ENCODE measurements around the gene CDC42BPA.
"Not testable (repeated sequence)": the region's sequence is repeated elsewhere in the genome, so short reads cannot be mapped to it uniquely, and the experiment has no call there.

Gene CDC42BPA

DNA sequence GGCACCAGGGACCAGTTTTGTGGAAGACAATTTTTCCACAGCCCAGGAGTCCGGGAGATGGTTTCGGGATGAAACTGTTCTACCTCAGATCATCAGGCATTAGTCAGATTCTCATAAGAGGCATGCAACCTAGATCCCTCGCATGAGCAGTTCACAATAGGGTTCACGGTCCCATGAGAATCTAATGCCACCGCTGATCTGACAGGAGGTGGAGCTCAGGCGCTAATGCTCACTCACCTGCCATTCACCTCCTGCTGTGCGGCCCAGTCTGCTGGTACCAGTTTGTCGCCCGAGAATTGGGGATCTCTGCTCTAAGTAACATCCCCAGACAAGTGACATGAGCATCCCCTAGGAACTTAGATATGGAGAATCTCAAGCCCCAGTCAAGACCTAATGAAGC, 197.5 kb downstream of the CDC42BPA start:
- H3K4me1 ChIP-seq (ENCODE audit: control insufficient read depth in 1 of 2, insufficient read depth in 2 of 2, low read length in 2 of 2) = no peaks in the 10 kb centered on the region
- DNase-seq = no peak
- no peaks in the 10 kb centered on the region for H3K9me3 ChIP-seq (ENCODE audit: insufficient read depth, low read depth, low read length)
- H4K91ac ChIP-seq (ENCODE audit: low read depth, low read length) = no peak overlapping the region
- no peaks in the 10 kb centered on the region for H3K27me3 ChIP-seq (ENCODE audit: insufficient read depth, low read length)
- no peak overlapping the region for H3K14ac ChIP-seq (ENCODE audit: low read length)
- H3K18ac ChIP-seq (ENCODE audit: low read length) = no peak overlapping the region
- H3K36me3 ChIP-seq (ENCODE audit: control insufficient read depth in 1 of 2, insufficient read depth in 2 of 2, low read length in 2 of 2) = peaks cover 0 to under 1% of the 10 kb centered on the region in 2 experiments
- no peak overlapping the region for H3K9ac ChIP-seq (ENCODE audit: low read length)
- no peak overlapping the region for H3K27ac ChIP-seq (ENCODE audit: low read depth, low read length)
- no peak overlapping the region for H2AK5ac ChIP-seq (ENCODE audit: low read length)
- no peak overlapping the region for H2BK12ac ChIP-seq (ENCODE audit: low read length)
- no peak overlapping the region for H3K4ac ChIP-seq (ENCODE audit: low read depth, low read length)
- H2BK120ac ChIP-seq (ENCODE audit: insufficient read depth, low read length, poor library complexity) = no peak overlapping the region
- H2AFZ ChIP-seq (ENCODE audit: insufficient read depth, low read length, poor library complexity) = no peak overlapping the region
- H2BK5ac ChIP-seq (ENCODE audit: low read depth, low read length, poor library complexity) = no peak overlapping the region
- H3K79me2 ChIP-seq (ENCODE audit: control insufficient read depth, insufficient read depth, low read length, poor library complexity) = no peaks in the 10 kb centered on the region
- H3K79me1 ChIP-seq (ENCODE audit: low read length) = no peaks in the 10 kb centered on the region
- H3K23ac ChIP-seq (ENCODE audit: low read length) = no peak overlapping the region
- H4K8ac ChIP-seq (ENCODE audit: low read depth, low read length) = no peak overlapping the region
- no peak overlapping the region for H4K12ac ChIP-seq (ENCODE audit: low read depth, low read length)
- no CpG with 5 or more reads among the region's 9 CpGs for WGBS (ENCODE audit: extremely low coverage, insufficient coverage, insufficient read length)
- no peak overlapping the region for H3K4me2 ChIP-seq (ENCODE audit: low read length)
- no peak overlapping the region for H3K4me3 ChIP-seq (ENCODE audit: low read depth, low read length)

DNA sequence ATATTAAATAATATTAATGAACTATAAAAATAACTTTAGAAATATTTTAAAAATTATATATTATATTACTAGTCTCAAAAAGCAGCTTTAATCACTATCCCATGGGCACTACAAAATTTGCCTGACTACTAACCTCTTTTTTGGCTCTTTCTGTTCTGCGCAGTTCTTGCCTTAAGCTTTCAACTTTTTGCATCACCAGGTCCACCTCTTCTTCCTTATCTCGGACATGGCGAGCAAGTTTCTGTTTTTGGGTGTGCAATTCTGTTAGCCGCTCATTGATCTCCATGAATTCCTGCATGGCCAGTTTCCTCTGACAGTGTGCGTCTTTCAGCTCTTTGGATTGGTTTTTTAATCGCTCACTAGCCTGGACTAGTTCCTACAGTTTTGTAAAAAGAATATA, 205.8 kb downstream of the CDC42BPA start:
- no peaks in the 10 kb centered on the region for H3K79me2 ChIP-seq (ENCODE audit: control insufficient read depth, insufficient read depth, low read length, poor library complexity)
- H4K91ac ChIP-seq (ENCODE audit: low read depth, low read length) = no peak overlapping the region
- H2AFZ ChIP-seq (ENCODE audit: insufficient read depth, low read length, poor library complexity) = no peak overlapping the region
- no peak overlapping the region for H2BK5ac ChIP-seq (ENCODE audit: low read depth, low read length, poor library complexity)
- H3K9ac ChIP-seq (ENCODE audit: low read length) = no peak overlapping the region
- H3K18ac ChIP-seq (ENCODE audit: low read length) = no peak overlapping the region
- no peak overlapping the region for H4K8ac ChIP-seq (ENCODE audit: low read depth, low read length)
- no peak for DNase-seq
- H3K14ac ChIP-seq (ENCODE audit: low read length) = no peak overlapping the region
- H3K4me1 ChIP-seq (ENCODE audit: control insufficient read depth in 1 of 2, insufficient read depth in 2 of 2, low read length in 2 of 2) = no peaks in the 10 kb centered on the region
- H2AK5ac ChIP-seq (ENCODE audit: low read length) = no peak overlapping the region
- no CpG with 5 or more reads among the region's 6 CpGs for WGBS (ENCODE audit: extremely low coverage, insufficient coverage, insufficient read length)
- H3K27ac ChIP-seq (ENCODE audit: low read depth, low read length) = no peak overlapping the region
- no peaks in the 10 kb centered on the region for H3K79me1 ChIP-seq (ENCODE audit: low read length)
- H3K4ac ChIP-seq (ENCODE audit: low read depth, low read length) = no peak overlapping the region
- no peaks in the 10 kb centered on the region for H3K36me3 ChIP-seq (ENCODE audit: control insufficient read depth in 1 of 2, insufficient read depth in 2 of 2, low read length in 2 of 2)
- no peak overlapping the region for H4K12ac ChIP-seq (ENCODE audit: low read depth, low read length)
- no peak overlapping the region for H2BK120ac ChIP-seq (ENCODE audit: insufficient read depth, low read length, poor library complexity)
- H3K9me3 ChIP-seq (ENCODE audit: insufficient read depth, low read depth, low read length) = no peaks in the 10 kb centered on the region
- no peaks in the 10 kb centered on the region for H3K27me3 ChIP-seq (ENCODE audit: insufficient read depth, low read length)
- H3K4me2 ChIP-seq (ENCODE audit: low read length) = no peak overlapping the region
- H2BK12ac ChIP-seq (ENCODE audit: low read length) = no peak overlapping the region
- H3K4me3 ChIP-seq (ENCODE audit: low read depth, low read length) = no peak overlapping the region
- H3K23ac ChIP-seq (ENCODE audit: low read length) = no peak overlapping the region

- no peaks in the 10 kb centered on the region for H3K9me3 ChIP-seq (ENCODE audit: insufficient read depth, low read depth, low read length)
- H3K9ac ChIP-seq (ENCODE audit: low read length) = no peak overlapping the region
- no peak overlapping the region for H3K4ac ChIP-seq (ENCODE audit: low read depth, low read length)
- H3K4me1 ChIP-seq (ENCODE audit: control insufficient read depth in 1 of 2, insufficient read depth in 2 of 2, low read length in 2 of 2) = no peaks in the 10 kb centered on the region
- no peaks in the 10 kb centered on the region for H3K79me1 ChIP-seq (ENCODE audit: low read length)
- H4K12ac ChIP-seq (ENCODE audit: low read depth, low read length) = no peak overlapping the region
- no CpG with 5 or more reads among the region's 2 CpGs for WGBS (ENCODE audit: extremely low coverage, insufficient coverage, insufficient read length)
- no peak overlapping the region for H3K4me3 ChIP-seq (ENCODE audit: low read depth, low read length)
- H3K18ac ChIP-seq (ENCODE audit: low read length) = no peak overlapping the region
- no peaks in the 10 kb centered on the region for H3K79me2 ChIP-seq (ENCODE audit: control insufficient read depth, insufficient read depth, low read length, poor library complexity)
- H3K4me2 ChIP-seq (ENCODE audit: low read length) = no peak overlapping the region
- DNase-seq = no peak
- H3K14ac ChIP-seq (ENCODE audit: low read length) = no peak overlapping the region
- H2AK5ac ChIP-seq (ENCODE audit: low read length) = no peak overlapping the region
- H4K91ac ChIP-seq (ENCODE audit: low read depth, low read length) = no peak overlapping the region
- H3K27ac ChIP-seq (ENCODE audit: low read depth, low read length) = no peak overlapping the region
- no peaks in the 10 kb centered on the region for H3K36me3 ChIP-seq (ENCODE audit: control insufficient read depth in 1 of 2, insufficient read depth in 2 of 2, low read length in 2 of 2)
- H3K27me3 ChIP-seq (ENCODE audit: insufficient read depth, low read length) = no peaks in the 10 kb centered on the region
- H2BK5ac ChIP-seq (ENCODE audit: low read depth, low read length, poor library complexity) = no peak overlapping the region
- H4K8ac ChIP-seq (ENCODE audit: low read depth, low read length) = no peak overlapping the region
- H2AFZ ChIP-seq (ENCODE audit: insufficient read depth, low read length, poor library complexity) = no peak overlapping the region
- H2BK12ac ChIP-seq (ENCODE audit: low read length) = no peak overlapping the region
- no peak overlapping the region for H3K23ac ChIP-seq (ENCODE audit: low read length)
- H2BK120ac ChIP-seq (ENCODE audit: insufficient read depth, low read length, poor library complexity) = no peak overlapping the region
Measured at GRCh38 chr1:227111782-227112181, 206.5 kb downstream of the CDC42BPA start.

DNA sequence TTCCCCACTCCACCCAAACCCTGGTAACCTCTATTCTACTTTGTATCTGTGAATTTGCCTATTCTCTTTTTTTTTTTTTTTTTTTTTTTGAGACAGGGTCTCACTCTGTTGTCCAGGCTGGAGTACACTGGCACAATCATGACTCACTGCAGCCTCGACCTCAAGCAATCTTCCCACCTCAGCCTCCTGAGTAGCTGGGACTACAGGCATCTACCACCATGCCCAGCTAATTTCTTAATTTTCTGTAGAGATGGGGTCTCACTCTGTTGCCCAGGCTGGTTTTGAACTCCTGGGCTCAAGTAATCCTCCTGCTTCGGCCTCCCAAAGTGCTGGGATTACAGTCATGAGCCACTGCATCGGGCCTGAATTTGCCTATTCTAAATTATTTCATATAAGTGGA, 213.0 kb downstream of the CDC42BPA start:
- not testable (repeated sequence) for H3K4me3 ChIP-seq (ENCODE audit: low read depth, low read length); H3K27ac ChIP-seq (ENCODE audit: low read depth, low read length); DNase-seq; H3K23ac ChIP-seq (ENCODE audit: low read length); H3K14ac ChIP-seq (ENCODE audit: low read length); H2BK12ac ChIP-seq (ENCODE audit: low read length); H3K9me3 ChIP-seq (ENCODE audit: insufficient read depth, low read depth, low read length); H3K79me2 ChIP-seq (ENCODE audit: control insufficient read depth, insufficient read depth, low read length, poor library complexity); H2BK5ac ChIP-seq (ENCODE audit: low read depth, low read length, poor library complexity); H3K4me2 ChIP-seq (ENCODE audit: low read length); H3K79me1 ChIP-seq (ENCODE audit: low read length); H3K4me1 ChIP-seq (ENCODE audit: control insufficient read depth in 1 of 2, insufficient read depth in 2 of 2, low read length in 2 of 2); H3K27me3 ChIP-seq (ENCODE audit: insufficient read depth, low read length); H4K8ac ChIP-seq (ENCODE audit: low read depth, low read length); H4K91ac ChIP-seq (ENCODE audit: low read depth, low read length); H3K4ac ChIP-seq (ENCODE audit: low read depth, low read length); H2AFZ ChIP-seq (ENCODE audit: insufficient read depth, low read length, poor library complexity); H2AK5ac ChIP-seq (ENCODE audit: low read length); H2BK120ac ChIP-seq (ENCODE audit: insufficient read depth, low read length, poor library complexity); H3K36me3 ChIP-seq (ENCODE audit: control insufficient read depth in 1 of 2, insufficient read depth in 2 of 2, low read length in 2 of 2); H4K12ac ChIP-seq (ENCODE audit: low read depth, low read length); H3K18ac ChIP-seq (ENCODE audit: low read length); H3K9ac ChIP-seq (ENCODE audit: low read length)
- WGBS (ENCODE audit: extremely low coverage, insufficient coverage, insufficient read length) = no CpG with 5 or more reads among the region's 3 CpGs
